ENCODE measurements around the gene PASK. TPM values are rescaled to one million over a fixed set of nuclear protein-coding genes. Genes with fewer than 3 reads are reported as not detected.

Gene PASK
- polyA plus RNA-seq, 3 donors: 0.56 to 4.3 (median 0.70) TPM

DNA sequence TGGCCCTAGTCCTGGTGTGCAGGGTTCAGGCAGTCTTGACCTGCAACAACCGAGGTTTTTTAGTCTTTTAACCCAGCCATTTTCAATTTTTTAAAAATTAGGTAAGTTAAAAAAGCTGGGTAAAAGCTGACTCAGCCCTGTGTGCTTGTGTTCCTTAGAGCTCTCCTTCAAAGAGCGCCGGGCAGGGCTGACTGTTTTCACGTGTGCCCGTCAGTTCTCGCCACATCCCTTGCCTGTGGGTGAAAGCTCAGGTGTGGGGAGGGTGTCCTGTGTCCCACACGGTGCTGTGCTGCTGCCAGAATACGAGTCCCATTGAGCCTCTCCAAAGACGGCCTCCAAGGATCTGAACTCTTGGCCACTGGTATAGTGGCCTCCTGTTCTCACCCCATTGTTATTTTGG, 33.9 kb upstream of the PASK start:
- intact Hi-C loops (cut with micrococcal nuclease): no loop called here
- WGBS (ENCODE audit: insufficient coverage): 88% methylated on average over 6 of the region's 9 CpGs
- H3K4me1 Mint-ChIP-seq: no peaks in the 10 kb centered on the region

GRCh38 chr2:241182531-241183133, 33.4 kb upstream of the PASK start:
- H3K9me3 Mint-ChIP-seq: peaks cover 0 to 1% (median 1%) of the 10 kb centered on the region in 7 donors
- intact Hi-C loops (cut with micrococcal nuclease): no loop called here
- H3K27me3 ChIP-seq (ENCODE audit: control insufficient read depth in 2 of 2, insufficient read depth in 2 of 2, low read length in 2 of 2): no peaks in the 10 kb centered on the region
- H2AFZ ChIP-seq (ENCODE audit: insufficient read depth, low read depth, low read length, poor library complexity, severe bottlenecking): no peak overlapping the region
- DNase-seq: no peak
- H4K20me1 ChIP-seq (ENCODE audit: insufficient read depth, low read length): no peaks in the 10 kb centered on the region
- no peak overlapping the region for H3K27ac ChIP-seq (ENCODE audit: low read depth in 1 of 2, low read length in 2 of 2)
- H3K4me2 ChIP-seq (replicated peaks; ENCODE audit: extremely low read depth, low read length, poor library complexity, severe bottlenecking): no peak overlapping the region
- H3K4me3 Mint-ChIP-seq: no peak overlapping the region
- H3K4me3 ChIP-seq (replicated peaks in 1 of 3; ENCODE audit: low read depth in 2 of 3, low read length in 3 of 3): no peak overlapping the region
- H3K4me1 ChIP-seq (ENCODE audit: control insufficient read depth in 1 of 2, insufficient read depth in 2 of 2, low read length in 2 of 2): no peaks in the 10 kb centered on the region
- H3K36me3 Mint-ChIP-seq: peaks cover 45 to 59% of the 10 kb centered on the region in 2 donors
- H3K27ac Mint-ChIP-seq: no peak overlapping the region
- H3K27me3 Mint-ChIP-seq (ENCODE audit: low read depth in 3 of 3): peaks cover 0 to 2% (median 0%) of the 10 kb centered on the region in 3 donors
- H3K9me3 ChIP-seq (replicated peaks in 1 of 2; ENCODE audit: control insufficient read depth in 1 of 2, insufficient read depth in 1 of 2, low read length in 2 of 2): no peaks in the 10 kb centered on the region
- H3K4me1 Mint-ChIP-seq: no peaks in the 10 kb centered on the region
- H3K36me3 ChIP-seq (replicated peaks in 1 of 2; ENCODE audit: control insufficient read depth in 1 of 2, insufficient read depth in 2 of 2, low read length in 2 of 2): peaks cover 29 to 55% of the 10 kb centered on the region in 2 donors
- 97% methylated on average over 27 of the region's 28 CpGs for WGBS (ENCODE audit: insufficient coverage)
- no peaks in the 10 kb centered on the region for H3K79me2 ChIP-seq (ENCODE audit: insufficient read depth, low read length)
- H3K9ac ChIP-seq (ENCODE audit: insufficient read depth, low read length, poor library complexity, severe bottlenecking): no peak overlapping the region
- no peak for TF ChIP-seq CTCF (IDR thresholded peaks at IDR 0.05)

More for the DNA sequence above, 33.9 kb upstream of the PASK start:
- no peaks in the 10 kb centered on the region for H3K79me2 ChIP-seq (ENCODE audit: insufficient read depth, low read length)
- no peaks in the 10 kb centered on the region for H3K9me3 ChIP-seq (replicated peaks in 1 of 2; ENCODE audit: control insufficient read depth in 1 of 2, insufficient read depth in 1 of 2, low read length in 2 of 2)
- peaks cover 24 to 50% of the 10 kb centered on the region in 2 donors for H3K36me3 ChIP-seq (replicated peaks in 1 of 2; ENCODE audit: control insufficient read depth in 1 of 2, insufficient read depth in 2 of 2, low read length in 2 of 2)
- Mint-ChIP-seq H3K9me3 (peaks cover 0 to 1% (median 0%) of the 10 kb centered on the region in 7 donors), H3K27ac (peak overlapping the region in 1 of 7 donors; percentile 65), H3K4me3 (no peak overlapping the region), H3K36me3 (peaks cover 43 to 53% of the 10 kb centered on the region in 2 donors), H3K27me3 (ENCODE audit: low read depth in 3 of 3) (peaks cover 0 to 2% (median 0%) of the 10 kb centered on the region in 3 donors)
- H4K20me1 ChIP-seq (ENCODE audit: insufficient read depth, low read length): no peaks in the 10 kb centered on the region
- H3K9ac ChIP-seq (ENCODE audit: insufficient read depth, low read length, poor library complexity, severe bottlenecking): no peak overlapping the region
- H3K4me1 ChIP-seq (ENCODE audit: control insufficient read depth in 1 of 2, insufficient read depth in 2 of 2, low read length in 2 of 2): no peaks in the 10 kb centered on the region
- H2AFZ ChIP-seq (ENCODE audit: insufficient read depth, low read depth, low read length, poor library complexity, severe bottlenecking): no peak overlapping the region
- H3K4me2 ChIP-seq (replicated peaks; ENCODE audit: extremely low read depth, low read length, poor library complexity, severe bottlenecking): no peak overlapping the region
- H3K27ac ChIP-seq (ENCODE audit: low read depth in 1 of 2, low read length in 2 of 2): no peak overlapping the region
- H3K27me3 ChIP-seq (ENCODE audit: control insufficient read depth in 2 of 2, insufficient read depth in 2 of 2, low read length in 2 of 2): no peaks in the 10 kb centered on the region
- H3K4me3 ChIP-seq (replicated peaks in 1 of 3; ENCODE audit: low read depth in 2 of 3, low read length in 3 of 3): no peak overlapping the region
- no peak for TF ChIP-seq CTCF (IDR thresholded peaks at IDR 0.05)
- DNase-seq: no peak
